CD14-positive monocyte (primary cell): ENCODE data around the gene SMYD3. TPM values are rescaled to one million over a fixed set of nuclear protein-coding genes. Genes with fewer than 3 reads are reported as not detected.

Experiments used
- DNase-seq, 3 donors: peaks; one replicate each; pipeline ENCODE4 v3.0.0-alpha.2; 2011 to 2022
- H2AFZ ChIP-seq: 2 replicates; pipeline ENCODE4 v1.6.0; 2012; ENCODE audit warnings: mild to moderate bottlenecking, low read depth, low read length, inconsistent platforms; ENCODE audit not compliant: insufficient read depth, poor library complexity, severe bottlenecking
- H3K27ac ChIP-seq, 2 donors: 1 replicate in 1 of 2; 2 replicates in 1 of 2; pipeline ENCODE4 v1.5.1; 2012 to 2013; ENCODE audit warnings: low read length in 2 of 2, control low read depth in 1 of 2, inconsistent platforms in 1 of 2, low read depth in 1 of 2, mild to moderate bottlenecking in 1 of 2
- H3K27me3 ChIP-seq, 2 donors: one replicate each; pipeline versions ENCODE4 v1.6.0 to v1.6.1; 2011 to 2013; ENCODE audit warnings: low read length in 2 of 2; ENCODE audit not compliant: control insufficient read depth in 2 of 2, insufficient read depth in 2 of 2
- H3K36me3 ChIP-seq, 2 donors: replicated peaks in 1 of 2; 1 replicate in 1 of 2; 2 replicates in 1 of 2; pipeline versions ENCODE4 v1.5.1 to v1.6.1; 2012 to 2013; ENCODE audit warnings: low read length in 2 of 2, control low read depth in 1 of 2, inconsistent platforms in 1 of 2, mild to moderate bottlenecking in 1 of 2; ENCODE audit not compliant: insufficient read depth in 2 of 2, control insufficient read depth in 1 of 2
- H3K4me1 ChIP-seq, 2 donors: 1 replicate in 1 of 2; 2 replicates in 1 of 2; pipeline versions ENCODE4 v1.5.1 to v1.6.1; 2012 to 2013; ENCODE audit warnings: low read length in 2 of 2, control low read depth in 1 of 2, inconsistent platforms in 1 of 2, mild to moderate bottlenecking in 1 of 2, moderate library complexity in 1 of 2; ENCODE audit not compliant: insufficient read depth in 2 of 2, control insufficient read depth in 1 of 2
- H3K4me2 ChIP-seq: replicated peaks from 2 replicates; pipeline ENCODE3; 2012; ENCODE audit warnings: low read length, moderate library complexity, mild to moderate bottlenecking; ENCODE audit not compliant: poor library complexity, severe bottlenecking; ENCODE audit errors: extremely low read depth
- H3K4me3 ChIP-seq, 3 experiments: fragments of 200-600 bp in 1 of 3; sonication (generic) in 1 of 3; replicated peaks in 1 of 3; 1 replicate in 2 of 3; 2 replicates in 1 of 3; pipeline ENCODE4 v1.5.1; 2011 to 2013; ENCODE audit warnings: low read length in 3 of 3, mild to moderate bottlenecking in 3 of 3, control low read depth in 2 of 3, low read depth in 2 of 3, inconsistent platforms in 1 of 3, moderate library complexity in 1 of 3
- H3K79me2 ChIP-seq: 2 replicates; pipeline ENCODE4 v1.6.0; 2012; ENCODE audit warnings: mild to moderate bottlenecking, control low read depth, inconsistent platforms, low read length, moderate library complexity; ENCODE audit not compliant: insufficient read depth
- H3K9ac ChIP-seq: 2 replicates; pipeline ENCODE4 v1.6.0; 2017; ENCODE audit warnings: low read length, mild to moderate bottlenecking; ENCODE audit not compliant: insufficient read depth, poor library complexity, severe bottlenecking
- H3K9me3 ChIP-seq, 2 donors: replicated peaks in 1 of 2; 1 replicate in 1 of 2; 2 replicates in 1 of 2; pipeline versions ENCODE4 v1.5.1 to v1.6.1; 2012 to 2013; ENCODE audit warnings: low read length in 2 of 2, control low read depth in 1 of 2; ENCODE audit not compliant: control insufficient read depth in 1 of 2, insufficient read depth in 1 of 2
- H4K20me1 ChIP-seq: 2 replicates; pipeline ENCODE4 v1.6.0; 2012; ENCODE audit warnings: mild to moderate bottlenecking, low read length, control low read depth, moderate library complexity; ENCODE audit not compliant: insufficient read depth
- H3K27ac Mint-ChIP-seq, 7 donors: one replicate each; pipeline ENCODE4 v1.8.0; 2020; ENCODE audit warnings: mild to moderate bottlenecking in 7 of 7, mixed read lengths in 7 of 7, moderate library complexity in 6 of 7, inconsistent platforms in 2 of 7
- H3K27me3 Mint-ChIP-seq, 3 donors: one replicate each; pipeline ENCODE4 v1.8.0; 2021 to 2022; ENCODE audit warnings: low read depth in 3 of 3, mild to moderate bottlenecking in 3 of 3, mixed read lengths in 3 of 3, moderate library complexity in 3 of 3, inconsistent platforms in 1 of 3
- H3K36me3 Mint-ChIP-seq, 2 donors: one replicate each; pipeline ENCODE4 v1.8.0; 2020; ENCODE audit warnings: mixed read lengths in 2 of 2, inconsistent platforms in 1 of 2, mild to moderate bottlenecking in 1 of 2
- H3K4me1 Mint-ChIP-seq: one replicate; pipeline ENCODE4 v1.8.0; 2020; ENCODE audit warnings: mild to moderate bottlenecking, mixed read lengths
- H3K4me3 Mint-ChIP-seq, 2 donors: one replicate each; pipeline ENCODE4 v1.8.0; 2020; ENCODE audit warnings: mild to moderate bottlenecking in 2 of 2, mixed read lengths in 2 of 2, moderate library complexity in 1 of 2
- H3K9me3 Mint-ChIP-seq, 7 donors: one replicate each; pipeline ENCODE4 v1.8.0; 2020 to 2022; ENCODE audit warnings: mixed read lengths in 7 of 7, mild to moderate bottlenecking in 6 of 7, moderate library complexity in 6 of 7, inconsistent platforms in 2 of 7
- WGBS: methylation state at CpG from one replicate; pipeline ENCODE4 v1.1.5; 2013; ENCODE audit warnings: missing lambda C conversion rate; ENCODE audit not compliant: insufficient coverage; 5-methylcytosine and 5-hydroxymethylcytosine counted together
- intact Hi-C, 2 donors: fragments of 100-400 bp; cut with micrococcal nuclease; formaldehyde crosslinking; loops; one replicate each; pipeline versions ENCODE4 v1.15.0 to v1.15.1; 2023
- polyA plus RNA-seq, 3 donors: library from polyadenylated mRNA; depleted of rRNA in 1 of 3; unstranded in 2 of 3; stranded (reverse) in 1 of 3; fragments of 300-500 nt in 2 of 3; fragments of >200 nt in 1 of 3; fragmentation: Illumina TruSeq in 2 of 3; gene quantifications; 1 replicate in 2 of 3; 2 replicates in 1 of 3; pipeline ENCODE4 v1.2.3, GENCODE V29; 2012 to 2021
- TF ChIP-seq, protein P1 (sequence below): fragments of 200-600 bp; IDR thresholded peaks from one replicate; pipeline ENCODE4 v1.8.0; 2022; ENCODE audit warnings: antibody characterized with exemption, mild to moderate bottlenecking

Gene SMYD3
- polyA plus RNA-seq, 3 donors, result 2.7 to 8.4 (median 4.0) TPM

GRCh38 chr1:246381452-246381851, 125.6 kb downstream of the SMYD3 start:
- Histone ChIP-seq H3K4me2 (no peak overlapping the region), H2AFZ (no peak overlapping the region), H3K9me3 (peaks cover 0 to 6% of the 10 kb centered on the region in 2 donors), H4K20me1 (no peaks in the 10 kb centered on the region), H3K27me3 (no peaks in the 10 kb centered on the region), H3K9ac (no peak overlapping the region), H3K36me3 (no peaks in the 10 kb centered on the region), H3K4me1 (no peaks in the 10 kb centered on the region), H3K4me3 (no peak overlapping the region), H3K79me2 (no peaks in the 10 kb centered on the region), H3K27ac (no peak overlapping the region)
- H3K4me3 Mint-ChIP-seq, result no peak overlapping the region
- TF ChIP-seq, protein P1, sequence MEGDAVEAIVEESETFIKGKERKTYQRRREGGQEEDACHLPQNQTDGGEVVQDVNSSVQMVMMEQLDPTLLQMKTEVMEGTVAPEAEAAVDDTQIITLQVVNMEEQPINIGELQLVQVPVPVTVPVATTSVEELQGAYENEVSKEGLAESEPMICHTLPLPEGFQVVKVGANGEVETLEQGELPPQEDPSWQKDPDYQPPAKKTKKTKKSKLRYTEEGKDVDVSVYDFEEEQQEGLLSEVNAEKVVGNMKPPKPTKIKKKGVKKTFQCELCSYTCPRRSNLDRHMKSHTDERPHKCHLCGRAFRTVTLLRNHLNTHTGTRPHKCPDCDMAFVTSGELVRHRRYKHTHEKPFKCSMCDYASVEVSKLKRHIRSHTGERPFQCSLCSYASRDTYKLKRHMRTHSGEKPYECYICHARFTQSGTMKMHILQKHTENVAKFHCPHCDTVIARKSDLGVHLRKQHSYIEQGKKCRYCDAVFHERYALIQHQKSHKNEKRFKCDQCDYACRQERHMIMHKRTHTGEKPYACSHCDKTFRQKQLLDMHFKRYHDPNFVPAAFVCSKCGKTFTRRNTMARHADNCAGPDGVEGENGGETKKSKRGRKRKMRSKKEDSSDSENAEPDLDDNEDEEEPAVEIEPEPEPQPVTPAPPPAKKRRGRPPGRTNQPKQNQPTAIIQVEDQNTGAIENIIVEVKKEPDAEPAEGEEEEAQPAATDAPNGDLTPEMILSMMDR, result no peak
- no peak for DNase-seq
- whole genome bisulfite sequencing, result 100% methylated on average over 2 of the region's 5 CpGs
- intact Hi-C loops, result no loop called here
- H3K27me3 Mint-ChIP-seq, result no peaks in the 10 kb centered on the region
- H3K36me3 Mint-ChIP-seq, result no peaks in the 10 kb centered on the region
- no peaks in the 10 kb centered on the region for H3K9me3 Mint-ChIP-seq
- H3K4me1 Mint-ChIP-seq, result no peaks in the 10 kb centered on the region
- H3K27ac Mint-ChIP-seq, result no peak overlapping the region

- Histone ChIP-seq H3K4me3 (no peak overlapping the region), H3K9me3 (peaks cover 0 to 5% of the 10 kb centered on the region in 2 donors), H3K27ac (no peak overlapping the region), H3K9ac (no peak overlapping the region), H3K27me3 (no peaks in the 10 kb centered on the region), H3K4me1 (no peaks in the 10 kb centered on the region), H3K36me3 (no peaks in the 10 kb centered on the region), H3K79me2 (no peaks in the 10 kb centered on the region), H4K20me1 (no peaks in the 10 kb centered on the region), H2AFZ (no peak overlapping the region), H3K4me2 (no peak overlapping the region)
- no peak for DNase-seq
- no CpG with 5 or more reads among the region's 5 CpGs for WGBS
- TF ChIP-seq, protein P1, result no peak
- H3K27me3 Mint-ChIP-seq, result no peaks in the 10 kb centered on the region
- intact Hi-C loops, result no loop called here
- no peak overlapping the region for H3K4me3 Mint-ChIP-seq
- no peak overlapping the region for H3K27ac Mint-ChIP-seq
- H3K4me1 Mint-ChIP-seq, result no peaks in the 10 kb centered on the region
- H3K9me3 Mint-ChIP-seq, result peaks cover 0 to 3% (median 0%) of the 10 kb centered on the region in 7 donors
- H3K36me3 Mint-ChIP-seq, result no peaks in the 10 kb centered on the region
Observed at GRCh38 chr1:246377625-246378153, 129.4 kb downstream of the SMYD3 start.
